Ovary (tissue), 9 donors: ENCODE measurements around the gene MX1. TPM values are rescaled to one million over a fixed set of nuclear protein-coding genes. Genes with fewer than 3 reads are reported as not detected.
A peak's percentile ranks its signal among the peaks of the same experiment; 100 is the strongest.

ENCODE experiments used
- DNase-seq, 5 donors: peaks; one replicate each; pipeline ENCODE4 v3.0.0-alpha.2; 2019 to 2020
- H3K27ac ChIP-seq, 2 donors: fragments of 200-600 bp; one replicate each; pipeline versions ENCODE4 v1.5.1 to v1.8.0; 2019 to 2022
- H3K27me3 ChIP-seq: fragments of 200-600 bp; one replicate; pipeline ENCODE4 v1.8.0; 2022
- H3K36me3 ChIP-seq: fragments of 200-600 bp; sonication (generic); one replicate; pipeline ENCODE4 v1.5.1; 2019
- H3K4me1 ChIP-seq: one replicate; pipeline ENCODE4 v1.8.1; 2013; ENCODE audit warnings: mild to moderate bottlenecking, moderate library complexity; ENCODE audit not compliant: insufficient read depth
- H3K4me3 ChIP-seq: fragments of 200-600 bp; sonication (generic); one replicate; pipeline ENCODE4 v1.5.1; 2017
- H3K9me3 ChIP-seq, 2 donors: fragments of 200-600 bp in 1 of 2; sonication (generic) in 1 of 2; one replicate each; pipeline versions ENCODE4 v1.5.1 to v1.8.1; 2013 to 2019; ENCODE audit warnings: mild to moderate bottlenecking in 1 of 2, moderate library complexity in 1 of 2
- EP300 ChIP-seq: sonication (generic); formaldehyde crosslinking; IDR thresholded peaks from one replicate; pipeline ENCODE4 v1.6.1; 2017; ENCODE audit warnings: antibody characterized with exemption
- POLR2A ChIP-seq: fragments of 450-650 bp; IDR thresholded peaks from one replicate; pipeline ENCODE4 v1.6.1; 2017; ENCODE audit warnings: antibody characterized with exemption, mild to moderate bottlenecking, moderate library complexity
- WGBS, 3 donors: extraction: QIAGEN DNeasy Blood & Tissue Kit in 1 of 3; methylation state at CpG; one replicate each; pipeline versions ENCODE4 v1.1.5 to v1.1.7; 2013 to 2017; 5-methylcytosine and 5-hydroxymethylcytosine counted together
- intact Hi-C, 4 donors: fragments of 100-400 bp; cut with DNase I; formaldehyde crosslinking; loops; one replicate each; pipeline versions ENCODE4 v1.11.0 to v1.15.1; 2022 to 2023
- polyA plus RNA-seq, 2 donors: library from polyadenylated mRNA; stranded (reverse); fragments of 200-250 nt in 1 of 2; fragments of 350-450 nt in 1 of 2; fragmentation: Illumina TruSeq in 1 of 2; extraction: RNeasy Lipid Tissue Mini Kit (QIAGEN cat#74804) in 1 of 2; gene quantifications; one replicate each; pipeline ENCODE4 v1.2.3, GENCODE V29; 2013 to 2014
- total RNA-seq, 7 donors: library from RNA; depleted of rRNA in 2 of 7; stranded (reverse); fragments of >200 nt in 2 of 7; fragmentation: NEBNext Ultra II Directional in 3 of 7; extraction: Animal tissue kit (Norgen Biotek cat#: 25700) in 3 of 7; gene quantifications; one replicate each; pipeline versions ENCODE4 v1.1.0 to v1.2.4, GENCODE V29; 2016 to 2023
- TF ChIP-seq, protein P1 (sequence below), 3 donors: fragments of 450-650 bp in 2 of 3; fragments of 200-600 bp in 1 of 3; IDR thresholded peaks; one replicate each; pipeline versions ENCODE4 v1.5.1 to v1.8.0; 2016 to 2022; ENCODE audit warnings: antibody characterized with exemption in 3 of 3, mild to moderate bottlenecking in 1 of 3
- donor health status: DM: no; HTN: no; CAD: no; lungs with moderate emphysema.
- donor health status: DM: no; HTN: no; CAD: no.
- donor health status: Bipolar disorder and iron deficiency.
- donor health status: DM: yes; HTN: yes; CAD: no.
- donor health status: DM: no; HTN: no; CAD: no.
- donor health status: DM: yes; HTN: yes; CAD: no.

The MX1 gene
- total and polyA plus RNA-seq, 9 donors: 25.2 to 118 (median 43.5) TPM

DNA sequence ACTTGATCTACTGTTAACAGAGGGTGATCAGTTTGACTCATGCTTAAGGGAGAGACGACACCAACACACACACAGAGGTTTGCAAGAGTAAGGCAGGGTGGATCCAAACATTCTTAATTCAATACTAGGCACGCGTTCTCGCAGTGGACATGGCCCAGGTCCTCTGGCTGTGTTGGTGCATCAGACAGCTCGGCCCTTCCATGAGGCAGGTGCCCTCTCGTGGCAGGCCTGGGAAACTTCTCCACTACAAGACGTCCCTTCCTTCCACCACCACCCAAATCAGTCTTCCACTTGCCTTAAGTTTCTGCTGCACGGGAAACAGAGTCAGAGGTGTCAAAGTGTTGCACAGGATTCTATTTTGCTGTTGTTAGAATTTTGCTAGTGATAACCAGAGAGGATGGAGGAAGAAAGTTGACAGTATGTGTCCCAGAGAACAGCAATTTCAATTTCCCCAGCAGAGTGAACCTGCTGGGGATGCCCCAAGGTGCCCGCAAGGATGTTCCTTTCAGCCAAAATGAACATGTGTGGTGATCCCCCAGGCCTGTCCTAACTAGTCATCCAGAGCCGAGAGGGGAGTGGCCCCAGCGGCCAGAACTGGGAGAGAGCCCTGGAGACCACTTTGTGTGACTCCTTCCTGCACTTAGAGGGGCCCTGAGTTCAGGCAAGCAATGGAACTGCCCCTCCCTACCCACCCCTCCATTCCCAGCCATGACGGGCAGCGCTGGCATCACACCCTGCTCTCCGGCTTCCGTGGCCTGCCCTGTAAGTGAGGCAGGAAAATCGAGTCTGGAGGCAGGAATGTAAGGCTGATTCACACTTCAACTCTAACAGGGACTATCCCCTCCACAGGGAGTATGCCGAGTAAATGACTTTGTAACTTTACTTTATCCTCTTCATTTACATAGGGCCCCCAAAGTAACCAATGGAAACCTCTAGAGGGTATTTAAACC, 34.8 kb downstream of the MX1 start:
- DNase-seq: peak; percentile 67 to 79 (median 69)
- Histone ChIP-seq H3K9me3 (no peaks in the 10 kb centered on the region), H3K4me3 (no peak overlapping the region), H3K36me3 (no peaks in the 10 kb centered on the region), H3K27me3 (no peaks in the 10 kb centered on the region), H3K4me1 (peaks cover 1% of the 10 kb centered on the region), H3K27ac (no peak overlapping the region)
- 36 to 39% (median 38%) methylated on average over 17 of the region's 17 CpGs for WGBS, 3 donors
- TF ChIP-seq POLR2A (no peak), EP300 (no peak)
- TF ChIP-seq, protein P1, sequence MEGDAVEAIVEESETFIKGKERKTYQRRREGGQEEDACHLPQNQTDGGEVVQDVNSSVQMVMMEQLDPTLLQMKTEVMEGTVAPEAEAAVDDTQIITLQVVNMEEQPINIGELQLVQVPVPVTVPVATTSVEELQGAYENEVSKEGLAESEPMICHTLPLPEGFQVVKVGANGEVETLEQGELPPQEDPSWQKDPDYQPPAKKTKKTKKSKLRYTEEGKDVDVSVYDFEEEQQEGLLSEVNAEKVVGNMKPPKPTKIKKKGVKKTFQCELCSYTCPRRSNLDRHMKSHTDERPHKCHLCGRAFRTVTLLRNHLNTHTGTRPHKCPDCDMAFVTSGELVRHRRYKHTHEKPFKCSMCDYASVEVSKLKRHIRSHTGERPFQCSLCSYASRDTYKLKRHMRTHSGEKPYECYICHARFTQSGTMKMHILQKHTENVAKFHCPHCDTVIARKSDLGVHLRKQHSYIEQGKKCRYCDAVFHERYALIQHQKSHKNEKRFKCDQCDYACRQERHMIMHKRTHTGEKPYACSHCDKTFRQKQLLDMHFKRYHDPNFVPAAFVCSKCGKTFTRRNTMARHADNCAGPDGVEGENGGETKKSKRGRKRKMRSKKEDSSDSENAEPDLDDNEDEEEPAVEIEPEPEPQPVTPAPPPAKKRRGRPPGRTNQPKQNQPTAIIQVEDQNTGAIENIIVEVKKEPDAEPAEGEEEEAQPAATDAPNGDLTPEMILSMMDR (IDR thresholded peaks at IDR 0.05): peak; percentile 42 to 51 (median 49)
- intact Hi-C loops: loop anchor here in 3 of 4 donors (5.0 to 10.0 kb wide), 2 partner anchors 176 to 179 kb away; no protein-coding TSS in a partner anchor

- no peak for TF ChIP-seq EP300
- TF ChIP-seq, protein P1 (IDR thresholded peaks at IDR 0.05): no peak
- TF ChIP-seq POLR2A: no peak
- H3K27ac ChIP-seq: no peak overlapping the region
- intact Hi-C loops: loop anchor here in 2 of 4 donors (10.0 kb wide), 1 partner anchor 180 kb away; no protein-coding TSS in a partner anchor
- no peak overlapping the region for H3K4me3 ChIP-seq
- H3K27me3 ChIP-seq: no peaks in the 10 kb centered on the region
- H3K4me1 ChIP-seq: peaks cover 1% of the 10 kb centered on the region
- no peak for DNase-seq
- no peaks in the 10 kb centered on the region for H3K36me3 ChIP-seq
- WGBS, 3 donors: 88 to 93% (median 92%) methylated on average over 4 of the region's 4 CpGs
- no peaks in the 10 kb centered on the region for H3K9me3 ChIP-seq
Observed at GRCh38 chr21:41465176-41465781, 39.2 kb downstream of the MX1 start.

GRCh38 chr21:41466024-41466820, 40.2 kb downstream of the MX1 start:
- Histone ChIP-seq H3K27ac (no peak overlapping the region), H3K9me3 (no peaks in the 10 kb centered on the region), H3K36me3 (no peaks in the 10 kb centered on the region), H3K27me3 (no peaks in the 10 kb centered on the region), H3K4me3 (no peak overlapping the region), H3K4me1 (peaks cover 1% of the 10 kb centered on the region)
- no peak for TF ChIP-seq POLR2A
- TF ChIP-seq, protein P1 (IDR thresholded peaks at IDR 0.05): no peak
- TF ChIP-seq EP300: no peak
- intact Hi-C loops: loop anchor here in 2 of 4 donors (10.0 kb wide), 1 partner anchor 181 kb away; no protein-coding TSS in a partner anchor
- WGBS, 3 donors: 61 to 66% (median 64%) methylated on average over 23 of the region's 23 CpGs
- DNase-seq: no peak

DNA sequence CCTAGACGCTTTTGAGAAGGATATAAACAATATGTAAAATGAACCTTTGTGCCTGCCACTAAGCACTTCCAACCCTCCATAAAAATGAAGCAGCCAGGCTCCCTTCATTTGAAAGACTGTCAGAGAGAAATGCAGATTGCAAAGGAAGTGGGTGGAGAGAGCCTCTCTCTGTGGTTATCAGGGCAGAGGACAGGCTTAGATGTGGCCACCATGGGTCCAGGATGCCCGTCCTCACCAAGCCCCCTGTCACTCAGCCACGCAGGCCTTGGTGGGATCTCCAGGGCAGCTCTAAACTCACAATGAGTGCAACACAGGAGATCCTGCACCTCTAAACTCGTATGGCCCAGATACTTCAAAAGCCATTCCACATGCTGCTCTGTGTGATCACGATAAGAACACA, 44.0 kb downstream of the MX1 start:
- WGBS, 3 donors: 57 to 62% (median 62%) methylated on average over 5 of the region's 5 CpGs

More for the DNA sequence above, 44.0 kb downstream of the MX1 start:
- no peak for DNase-seq
- H3K4me1 ChIP-seq: peaks cover 1% of the 10 kb centered on the region
- intact Hi-C loops: loop anchor here in 1 of 4 donors (10.0 kb wide), 1 partner anchor 135 kb away; no protein-coding TSS in a partner anchor
- H3K4me3 ChIP-seq: no peak overlapping the region
- no peak overlapping the region for H3K27ac ChIP-seq
- H3K27me3 ChIP-seq: no peaks in the 10 kb centered on the region
- H3K9me3 ChIP-seq: no peaks in the 10 kb centered on the region
- H3K36me3 ChIP-seq: no peaks in the 10 kb centered on the region
- TF ChIP-seq, protein P1 (IDR thresholded peaks at IDR 0.05): no peak
- no peak for TF ChIP-seq EP300
- no peak for TF ChIP-seq POLR2A
